ENCODE data around the gene GPR152.
"Not testable (repeated sequence)": the region's sequence is repeated elsewhere in the genome, so short reads cannot be mapped to it uniquely, and the experiment has no call there.

Gene GPR152

DNA sequence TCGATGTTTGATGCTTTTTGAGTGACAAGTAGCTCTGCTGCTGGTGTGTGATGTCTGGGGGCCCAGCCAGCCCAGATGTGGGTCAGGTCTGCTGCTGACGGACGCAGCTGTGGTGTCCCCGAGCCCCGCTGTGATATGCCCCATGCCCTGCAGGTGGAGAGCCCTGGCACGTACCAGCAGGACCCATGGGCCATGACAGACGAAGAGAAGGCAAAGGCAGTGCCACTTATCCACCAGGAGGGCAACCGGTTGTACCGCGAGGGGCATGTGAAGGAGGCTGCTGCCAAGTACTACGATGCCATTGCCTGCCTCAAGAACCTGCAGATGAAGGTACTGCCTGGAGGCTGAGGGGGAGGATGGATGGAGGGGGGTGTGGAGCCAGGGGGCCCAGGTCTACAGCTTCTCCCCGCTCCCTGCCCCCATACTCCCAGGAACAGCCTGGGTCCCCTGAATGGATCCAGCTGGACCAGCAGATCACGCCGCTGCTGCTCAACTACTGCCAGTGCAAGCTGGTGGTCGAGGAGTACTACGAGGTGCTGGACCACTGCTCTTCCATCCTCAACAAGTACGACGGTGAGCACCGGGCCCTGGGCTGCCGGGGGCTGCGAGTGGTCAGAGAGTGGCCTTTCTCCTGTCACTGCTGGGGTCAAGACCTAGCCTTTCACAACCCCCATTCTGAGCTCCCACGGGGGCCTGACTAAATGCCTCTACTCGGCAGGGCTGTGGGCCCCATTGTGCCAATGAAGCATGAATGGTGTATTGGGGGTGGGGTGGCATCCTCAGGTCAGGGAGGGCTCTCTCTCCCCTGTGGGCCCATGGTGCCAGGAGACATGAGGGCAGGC is 37.6 kb upstream of the GPR152 start:
- no peak for DNase-seq (ENCODE audit: low read depth, low spot score)

DNA sequence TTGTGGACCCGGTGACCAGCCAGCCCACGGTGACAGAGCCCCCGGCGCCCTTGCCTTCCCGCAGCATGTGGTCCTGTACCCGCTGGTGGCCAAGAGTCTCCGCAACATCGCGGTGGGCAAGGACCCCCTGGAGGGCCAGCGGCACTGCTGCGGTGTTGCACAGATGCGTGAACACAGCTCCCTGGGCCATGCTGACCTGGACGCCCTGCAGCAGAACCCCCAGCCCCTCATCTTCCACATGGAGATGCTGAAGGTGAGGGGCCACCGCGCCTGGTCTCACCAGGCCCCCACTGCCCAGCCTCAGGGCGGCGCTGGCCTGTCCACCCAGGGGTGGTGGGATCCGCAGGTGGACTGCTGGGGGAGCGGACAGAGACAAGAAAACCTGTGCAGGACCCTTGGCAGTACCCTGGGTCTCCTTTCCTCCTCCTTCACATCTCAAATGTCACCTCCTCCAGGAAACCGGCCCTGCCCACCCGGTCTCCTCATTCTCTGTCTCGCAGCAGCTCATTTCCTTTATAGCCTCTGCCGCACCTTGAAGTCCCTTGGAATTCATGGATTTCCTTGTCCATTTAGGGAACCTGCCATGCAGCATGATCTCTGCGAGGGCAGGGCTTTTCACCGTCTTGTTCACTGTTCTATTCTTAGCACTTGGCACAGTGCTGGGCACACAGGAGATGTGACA is 36.8 kb upstream of the GPR152 start:
- DNase-seq (ENCODE audit: low read depth, low spot score) = no peak

DNA sequence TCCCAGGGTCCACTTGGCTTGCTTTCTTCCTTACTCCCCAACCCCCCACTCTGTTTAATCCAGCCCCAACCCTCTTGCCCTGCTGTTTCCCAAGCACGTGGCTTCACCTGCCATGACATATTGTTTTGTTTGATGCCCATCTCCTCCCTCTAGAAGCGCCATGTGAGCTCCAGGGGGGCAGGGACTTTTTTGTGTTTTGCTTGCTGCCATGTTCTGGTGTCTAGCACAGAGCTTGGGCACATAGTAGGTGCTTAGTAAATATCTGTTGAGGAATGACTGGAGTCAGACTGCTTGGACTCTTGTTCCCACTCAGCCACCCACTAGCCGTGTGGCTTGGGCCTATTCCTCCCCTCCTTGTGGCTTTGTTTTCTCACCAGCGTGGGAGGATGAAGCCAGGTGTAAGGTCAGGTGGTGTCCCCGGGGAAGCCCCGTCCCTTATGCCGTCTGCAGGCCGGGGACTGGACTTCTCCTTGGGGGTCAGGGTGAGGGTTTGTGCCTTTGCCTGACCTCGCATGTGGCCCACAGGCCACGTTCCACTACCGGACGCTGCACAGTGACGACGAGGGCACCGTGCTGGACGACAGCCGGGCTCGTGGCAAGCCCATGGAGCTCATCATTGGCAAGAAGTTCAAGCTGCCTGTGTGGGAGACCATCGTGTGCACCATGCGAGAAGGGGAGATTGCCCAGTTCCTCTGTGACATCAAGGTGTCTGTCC is 34.1 kb upstream of the GPR152 start:
- DNase-seq (ENCODE audit: low read depth, low spot score) = no peak

DNA sequence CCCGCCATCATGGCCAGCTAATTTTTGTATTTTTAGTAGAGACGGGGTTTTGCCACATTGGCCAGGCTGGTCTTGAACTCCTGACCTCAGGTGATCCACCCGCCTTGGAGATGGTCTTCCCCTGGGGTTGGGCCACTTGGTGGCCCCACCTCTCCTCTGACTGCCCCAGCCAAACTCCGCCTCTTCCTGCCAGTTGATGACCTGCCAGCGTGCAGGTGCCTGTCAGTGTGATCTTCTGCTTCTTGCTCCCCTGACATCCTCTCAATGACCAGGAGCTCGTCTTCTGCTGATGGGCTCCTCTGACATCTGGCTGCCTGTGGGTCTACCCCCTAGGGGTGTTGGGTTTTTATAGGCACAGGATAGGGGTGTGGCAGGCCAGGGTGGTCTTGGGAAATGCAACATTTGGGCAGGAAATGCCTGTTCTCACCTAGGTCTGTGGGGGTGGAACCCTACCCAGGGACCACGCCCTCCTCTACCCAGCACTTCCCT is 33.4 kb upstream of the GPR152 start:
- DNase-seq (ENCODE audit: low read depth, low spot score) = not testable (repeated sequence)

DNA sequence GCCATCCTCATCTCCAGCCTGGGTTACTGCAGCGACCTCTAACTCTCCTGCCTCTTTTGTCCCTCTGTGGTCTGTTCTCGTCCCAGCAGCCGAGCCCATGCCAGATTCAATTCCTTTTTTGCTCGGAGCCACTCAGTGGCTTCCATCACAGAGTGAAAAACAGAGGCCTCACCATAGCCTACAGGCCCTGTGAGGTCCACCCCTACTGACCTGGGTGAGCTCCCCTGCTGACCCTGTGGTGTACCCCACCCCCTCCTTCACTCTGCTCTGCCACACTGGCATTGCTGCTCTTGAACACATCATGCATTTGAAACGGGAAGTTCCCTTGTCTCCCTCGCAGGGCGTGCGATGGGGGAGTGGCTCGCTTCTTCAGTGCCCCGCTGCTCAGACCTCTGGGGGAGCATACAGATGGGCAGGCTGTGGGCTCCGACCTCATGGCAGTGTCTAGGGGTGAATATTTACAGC is 32.4 kb upstream of the GPR152 start:
- DNase-seq (ENCODE audit: low read depth, low spot score) = no peak

DNA sequence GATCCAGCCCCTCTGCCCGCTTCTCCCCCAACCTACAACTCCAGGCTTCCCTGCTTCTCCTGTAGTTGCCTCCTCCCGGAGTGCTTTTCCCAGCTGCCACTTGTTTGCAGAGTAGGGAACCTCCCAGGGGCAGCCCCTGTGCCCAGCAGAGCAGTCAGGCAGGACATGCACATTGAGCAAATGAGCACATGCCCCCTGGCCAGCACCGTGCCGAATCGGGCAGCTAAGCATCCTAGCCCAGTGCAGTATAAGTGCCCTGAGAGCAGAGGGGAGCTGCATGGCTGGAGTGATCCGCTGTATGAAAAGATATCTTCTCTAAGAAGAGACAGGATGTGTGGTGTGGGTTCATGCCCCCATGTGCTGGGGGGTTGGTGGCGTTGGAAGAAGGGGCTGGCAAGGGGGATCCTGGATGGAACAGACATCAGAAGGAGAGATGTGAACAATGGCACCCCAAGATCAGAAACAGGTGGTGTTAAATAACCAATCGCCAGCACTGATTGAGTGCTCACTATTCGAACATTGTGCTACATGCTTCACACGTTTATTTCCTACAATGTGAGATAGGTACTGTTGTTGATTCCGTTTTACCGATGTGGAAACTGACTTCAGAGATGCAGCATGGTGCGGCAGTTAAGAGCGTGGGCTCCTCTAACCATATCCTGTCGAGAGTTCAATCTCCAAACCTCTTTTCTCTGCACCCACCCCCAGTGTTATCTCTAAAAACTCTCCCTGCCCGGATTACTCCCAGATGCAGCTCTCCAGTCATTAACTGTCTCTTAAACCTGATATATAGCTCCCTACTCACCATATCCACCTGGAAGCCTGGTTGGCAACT is 31.5 kb upstream of the GPR152 start:
- no peak for DNase-seq (ENCODE audit: low read depth, low spot score)

DNA sequence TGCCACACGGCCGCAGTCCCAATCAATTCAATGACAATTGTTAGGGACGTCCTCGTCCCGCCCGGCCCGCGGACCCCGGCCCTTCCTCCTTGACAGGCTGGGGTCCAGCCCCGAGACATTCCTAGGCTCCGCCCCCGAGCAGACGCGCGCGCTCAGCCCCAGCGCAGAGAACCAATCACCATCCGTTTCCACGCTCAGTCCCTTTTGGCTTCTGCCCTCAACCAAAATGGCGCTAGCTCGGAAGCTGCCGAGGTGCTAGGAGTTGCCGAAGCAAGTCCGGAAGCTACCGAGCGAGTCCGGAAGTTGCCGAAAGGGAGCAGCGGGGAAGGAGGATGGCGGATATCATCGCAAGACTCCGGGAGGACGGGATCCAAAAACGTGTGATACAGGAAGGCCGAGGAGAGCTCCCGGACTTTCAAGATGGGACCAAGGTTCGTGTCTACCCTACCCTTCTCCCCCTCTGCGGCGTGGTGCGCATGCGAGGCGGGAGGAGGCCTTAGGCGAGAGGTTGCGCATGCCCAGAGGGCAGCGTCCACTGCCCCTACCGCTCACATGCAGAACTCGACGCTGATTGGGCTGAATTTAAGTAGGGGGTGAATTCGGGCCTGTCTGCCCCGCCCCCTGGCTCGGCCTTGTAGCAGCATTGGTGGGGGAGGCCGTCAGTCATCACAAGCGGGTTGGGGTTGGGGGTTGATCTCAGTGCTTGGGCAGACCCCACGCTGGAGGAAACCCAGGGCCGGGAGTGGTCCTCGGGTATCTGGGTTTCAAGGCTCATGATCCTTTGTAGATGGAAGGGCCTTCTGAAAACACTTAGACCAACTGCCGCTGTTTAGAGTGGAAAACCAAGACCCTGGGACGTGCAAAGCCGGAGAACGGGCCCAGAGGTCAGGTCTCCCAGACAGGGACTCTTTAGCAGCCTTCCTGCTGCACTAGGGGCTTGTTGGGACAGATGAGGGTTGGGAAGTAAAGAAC is 30.6 kb upstream of the GPR152 start, which contains the start of gene AIP:
Gene AIP, plus strand, starts transcription at position 200 of the 972 bp plus-strand sequence. Its CDS starts 133 bp downstream, at position 333.
- DNase-seq (ENCODE audit: low read depth, low spot score) = peak; percentile 95

DNA sequence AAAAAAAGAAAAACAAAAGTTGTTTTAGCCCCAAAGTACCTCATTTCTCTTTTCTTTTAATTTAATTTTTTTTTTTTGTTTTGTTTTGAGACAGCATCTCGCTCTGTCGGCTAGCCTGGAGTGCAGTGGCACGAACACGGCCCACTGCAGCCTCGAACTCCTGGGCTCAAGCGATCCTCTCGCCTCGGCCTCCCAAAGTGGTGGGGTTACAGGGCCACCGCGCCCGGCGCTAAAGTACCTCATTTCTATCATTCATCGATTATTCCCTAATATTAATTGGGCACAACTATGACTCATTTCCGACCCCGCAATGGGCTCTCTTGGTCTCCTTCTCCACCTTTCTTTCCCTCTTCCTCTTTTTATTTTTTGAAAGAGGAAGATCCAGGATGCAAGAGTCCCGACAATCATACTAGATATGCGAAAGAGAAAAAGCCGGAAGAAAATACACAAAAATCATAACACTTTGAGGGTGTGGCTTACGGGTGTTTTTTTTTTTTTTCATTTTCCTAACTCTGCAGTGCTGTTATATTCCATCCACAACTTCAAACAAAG is 29.8 kb upstream of the GPR152 start:
- DNase-seq (ENCODE audit: low read depth, low spot score) = no peak

DNA sequence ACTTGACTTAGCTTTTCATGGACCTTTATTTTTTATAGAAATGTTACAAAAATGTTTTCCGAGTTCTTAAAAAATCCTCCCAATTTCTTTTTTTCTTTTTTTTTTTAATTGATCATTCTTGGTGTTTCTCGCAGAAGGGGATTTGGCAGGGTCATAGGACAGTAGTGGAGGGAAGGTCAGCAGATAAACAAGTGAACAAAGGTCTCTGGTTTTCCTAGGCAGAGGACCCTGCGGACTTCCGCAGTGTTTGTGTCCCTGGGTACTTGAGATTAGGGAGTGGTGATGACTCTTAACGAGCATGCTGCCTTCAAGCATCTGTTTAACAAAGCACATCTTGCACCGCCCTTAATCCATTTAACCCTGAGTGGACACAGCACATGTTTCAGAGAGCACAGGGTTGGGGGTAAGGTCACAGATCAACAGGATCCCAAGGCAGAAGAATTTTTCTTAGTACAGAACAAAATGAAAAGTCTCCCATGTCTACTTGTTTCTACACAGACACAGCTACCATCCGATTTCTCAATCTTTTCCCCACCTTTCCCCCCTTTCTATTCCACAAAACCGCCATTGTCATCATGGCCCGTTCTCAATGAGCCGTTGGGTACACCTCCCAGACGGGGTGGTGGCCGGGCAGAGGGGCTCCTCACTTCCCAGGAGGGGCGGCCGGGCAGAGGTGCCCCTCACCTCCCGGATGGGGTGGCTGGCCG is 25.0 kb upstream of the GPR152 start:
- not testable (repeated sequence) for DNase-seq (ENCODE audit: low read depth, low spot score)

DNA sequence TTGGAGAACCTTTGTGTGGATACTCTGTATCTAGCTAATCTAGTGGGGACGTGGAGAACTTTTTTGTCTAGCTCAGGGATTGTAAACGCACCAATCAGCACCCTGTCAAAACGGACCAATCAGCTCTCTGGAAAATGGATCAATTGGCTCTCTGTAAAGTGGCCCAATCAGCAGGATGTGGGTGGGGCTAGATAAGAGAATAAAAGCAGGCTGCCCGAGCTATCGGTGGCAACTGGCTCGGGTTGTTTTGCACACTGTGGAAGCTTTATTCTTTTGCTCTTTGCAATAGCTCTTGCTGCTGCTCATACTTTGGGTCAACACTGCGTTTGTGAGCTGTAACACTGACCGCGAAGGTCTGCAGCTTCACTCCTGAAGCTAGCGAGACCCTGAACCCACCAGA is 24.2 kb upstream of the GPR152 start:
- not testable (repeated sequence) for DNase-seq (ENCODE audit: low read depth, low spot score)

DNA sequence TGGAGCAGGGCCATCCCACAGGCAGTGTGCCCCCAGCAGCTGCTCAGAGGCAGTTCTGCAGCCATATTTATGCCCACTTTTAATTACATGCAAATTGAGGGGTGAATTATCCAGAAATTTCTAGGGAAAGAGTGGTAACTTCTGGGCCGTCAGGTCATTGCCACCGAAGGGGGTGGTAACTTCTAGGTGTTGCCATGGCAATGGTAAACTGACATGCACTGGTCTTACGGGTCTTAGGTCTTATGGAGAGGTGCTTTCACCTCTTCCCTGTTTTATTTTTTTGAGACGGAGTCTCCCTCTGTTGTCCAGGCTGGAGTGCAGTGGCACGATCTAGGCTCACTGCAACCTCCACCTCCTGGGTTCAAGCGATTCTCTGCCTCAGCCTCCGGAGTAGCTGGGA is 20.4 kb upstream of the GPR152 start:
- DNase-seq (ENCODE audit: low read depth, low spot score) = no peak

DNA sequence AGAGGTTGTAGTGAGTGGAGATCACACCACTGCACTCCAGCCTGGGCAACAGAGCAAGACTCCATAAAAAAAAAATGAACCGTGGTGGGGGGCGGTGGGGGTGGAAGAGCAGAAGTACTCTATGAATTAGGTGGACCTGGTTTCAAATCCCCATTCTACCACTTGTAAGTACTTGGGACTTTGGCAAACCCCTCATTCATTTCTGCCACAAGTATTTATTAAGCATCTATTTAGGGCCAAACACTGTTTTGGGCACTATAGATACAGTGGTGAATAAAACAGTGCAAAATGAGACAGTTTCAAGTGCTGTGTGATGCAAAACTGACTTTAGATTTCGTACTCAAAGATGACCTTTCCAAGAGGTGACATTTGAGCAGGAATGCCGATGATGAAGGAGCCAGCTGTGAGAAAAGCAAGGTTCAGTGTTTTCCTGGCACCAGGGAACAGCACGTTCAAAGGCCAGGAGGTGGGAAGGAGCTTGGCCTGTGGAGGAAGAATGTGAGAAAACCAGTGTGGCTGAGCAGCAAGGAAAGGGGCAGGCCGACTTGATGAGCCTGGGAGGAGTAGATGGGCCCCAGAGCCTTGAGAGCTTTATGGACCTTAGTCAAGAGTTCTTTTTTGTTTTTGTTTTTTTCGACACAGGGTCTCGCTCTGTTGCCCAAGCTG is 17.9 kb upstream of the GPR152 start:
- DNase-seq (ENCODE audit: low read depth, low spot score) = no peak

DNA sequence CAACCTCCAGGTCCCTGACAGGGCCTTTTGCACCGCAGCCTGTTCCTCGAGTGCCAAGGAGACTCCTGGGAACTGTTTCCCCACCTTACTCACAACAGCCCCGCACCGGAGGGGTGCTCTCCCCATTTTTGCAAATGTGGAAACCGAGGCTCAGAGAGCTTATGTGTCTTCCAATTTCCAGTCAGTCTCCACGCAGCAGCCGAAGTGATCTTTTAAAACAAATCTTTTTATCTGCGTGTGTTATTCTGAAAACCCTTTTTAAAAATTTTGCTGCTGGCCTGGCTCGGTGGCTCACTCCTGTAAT is 16.9 kb upstream of the GPR152 start:
- DNase-seq (ENCODE audit: low read depth, low spot score) = no peak

DNA sequence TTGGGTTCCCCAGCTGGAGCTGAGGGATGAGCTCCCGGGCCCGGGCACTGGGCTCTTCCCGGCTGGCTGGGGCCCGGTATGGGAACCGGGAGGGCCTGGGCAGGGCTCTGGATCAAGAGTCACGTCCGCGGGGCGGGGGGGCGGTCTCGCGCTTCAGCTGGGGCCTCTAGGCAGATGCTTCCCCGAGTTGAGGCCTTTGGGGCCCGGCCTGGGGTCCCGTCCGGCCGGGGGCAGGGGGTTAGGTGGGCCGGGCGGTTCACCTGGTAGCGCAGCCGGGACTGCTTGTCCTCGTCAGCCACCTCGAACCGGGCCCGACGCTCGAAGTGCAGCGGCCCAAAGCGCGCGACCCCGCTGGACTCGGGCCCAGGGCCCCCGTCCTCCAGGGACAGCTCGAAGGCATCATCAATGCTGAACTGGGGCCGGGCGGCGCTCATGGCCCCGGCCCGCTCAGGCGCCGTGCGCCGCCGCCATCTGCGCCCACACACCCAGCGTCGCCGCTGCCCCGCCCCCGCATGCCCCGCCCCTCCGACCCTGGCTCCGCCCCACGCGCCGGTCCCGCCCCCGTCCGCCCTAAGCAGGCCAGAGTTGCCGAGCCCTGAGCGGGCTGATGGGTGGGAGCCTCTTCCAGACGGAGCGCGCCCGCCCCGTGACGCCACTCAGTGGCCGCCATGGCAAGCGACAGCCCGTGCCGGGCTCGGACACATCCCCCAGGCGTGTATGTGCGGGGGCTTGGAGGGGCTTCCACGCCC is 16.4 kb upstream of the GPR152 start, which contains the start of gene TMEM134:
Gene TMEM134, minus strand, starts transcription at position 493 of the 749 bp plus-strand sequence. Its CDS starts 59 bp downstream, at position 434.
- DNase-seq (ENCODE audit: low read depth, low spot score) = peak; percentile 48

DNA sequence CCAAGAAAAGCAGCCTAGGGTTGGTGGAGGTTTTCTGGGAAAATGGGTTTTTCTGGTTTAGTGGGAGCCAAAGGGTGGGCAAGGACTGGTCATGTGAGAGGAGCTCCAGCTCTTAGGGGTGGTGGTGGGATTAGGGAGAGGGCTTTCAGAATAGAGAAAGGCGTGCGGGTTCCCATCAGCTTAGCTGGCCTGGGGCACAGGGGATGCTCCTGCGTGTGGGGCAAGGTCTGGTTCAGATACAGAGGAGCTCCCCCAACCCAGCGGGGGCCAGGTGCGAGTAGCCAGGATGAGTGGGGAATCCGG is 15.9 kb upstream of the GPR152 start:
- DNase-seq (ENCODE audit: low read depth, low spot score) = no peak

DNA sequence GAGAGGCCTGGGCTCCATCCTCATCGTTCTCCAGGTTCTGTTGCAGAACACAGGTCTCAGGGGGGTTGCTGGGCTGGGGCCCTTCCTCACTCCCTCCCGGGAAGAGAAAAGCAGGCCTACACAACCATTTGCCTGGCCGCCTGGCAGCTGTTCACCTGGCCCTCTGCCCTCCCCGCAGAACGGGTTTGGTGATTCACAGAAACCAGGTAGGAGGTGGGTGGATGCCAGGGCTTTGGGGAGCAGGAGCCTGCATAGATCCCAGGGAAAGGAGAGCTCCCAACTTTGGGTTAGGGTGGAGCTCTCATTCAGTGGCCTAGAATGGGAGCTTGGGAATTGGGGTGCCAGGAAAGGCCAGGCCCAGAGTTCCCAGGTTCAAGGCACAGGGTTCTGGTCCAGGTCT is 15.5 kb upstream of the GPR152 start:
- no peak for DNase-seq (ENCODE audit: low read depth, low spot score)

DNA sequence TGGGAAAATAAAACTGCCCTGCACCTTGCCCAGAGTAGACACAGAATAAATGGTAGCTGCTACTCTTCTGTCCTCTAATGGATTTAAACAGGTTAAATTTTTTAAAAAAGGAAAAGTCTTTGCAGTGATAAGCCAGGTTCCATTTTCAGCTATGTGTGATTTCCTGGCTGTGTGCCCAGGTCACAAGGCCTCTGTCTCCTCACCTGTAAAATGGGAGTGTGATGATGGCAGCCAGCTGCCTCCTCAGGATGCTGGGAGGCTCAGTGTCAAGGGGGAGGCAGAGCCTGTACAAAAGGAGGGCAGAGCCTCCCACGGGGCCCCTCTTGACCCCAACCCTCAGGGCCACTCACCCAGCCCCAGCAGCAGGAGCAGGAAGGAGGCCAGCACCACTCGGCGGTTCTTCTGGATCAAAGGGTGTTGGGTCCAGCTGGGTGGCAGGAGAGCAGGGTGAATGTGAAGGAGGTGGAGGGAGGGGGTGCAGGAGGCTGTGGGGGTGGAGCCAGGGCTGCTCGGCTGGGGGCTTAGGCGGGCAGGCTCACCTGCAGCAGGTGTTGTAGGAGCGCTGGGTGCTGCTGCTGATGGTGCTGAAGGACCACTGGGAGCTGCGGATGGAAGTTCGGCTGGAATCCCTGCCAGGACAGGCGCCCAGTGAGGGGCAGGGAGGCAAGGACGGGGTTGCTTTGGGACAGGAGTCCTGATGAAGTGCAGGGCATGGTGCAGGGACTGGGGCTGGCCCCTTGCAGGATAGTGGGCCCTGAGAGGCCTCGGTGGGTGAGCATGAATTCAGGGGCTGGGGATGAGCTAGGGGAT is 14.6 kb upstream of the GPR152 start:
- no peak for DNase-seq (ENCODE audit: low read depth, low spot score)
